Measurements from ENCODE around the gene RNF149. TPM values are rescaled to one million over a fixed set of nuclear protein-coding genes. Genes with fewer than 3 reads are reported as not detected.

Gene RNF149
- total and polyA plus RNA-seq, 2 donors (not counting 3 experiments of a cell fraction or from before 2014, with no cell fraction given), result 31.3 to 66.6 TPM

DNA sequence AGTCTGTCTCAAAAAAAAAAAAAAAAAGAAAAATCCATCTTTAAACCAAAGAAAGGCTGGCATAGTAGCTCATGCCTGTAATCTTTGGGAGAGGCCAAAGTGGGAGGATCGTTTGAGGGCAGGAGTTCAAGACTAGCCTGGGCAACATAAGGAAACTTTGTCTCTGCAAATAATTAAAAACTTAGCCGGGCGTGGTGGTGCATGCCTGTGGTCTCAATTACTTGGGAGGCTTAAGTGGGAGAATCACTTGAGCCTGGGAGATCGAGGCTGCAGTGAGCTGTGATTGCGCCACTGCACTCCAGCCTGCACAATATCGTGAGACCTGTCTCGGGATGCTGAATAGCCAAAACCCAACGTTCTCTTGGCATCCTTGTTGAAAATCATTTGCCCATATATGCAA lies 49.7 kb downstream of the RNF149 start:
- ChIA-PET CTCF (no interaction called here), POLR2A (no interaction called here)
- H3K27ac ChIP-seq (ENCODE audit: insufficient read depth, low read depth, low read length), result no peak overlapping the region
- intact Hi-C loops (cut with micrococcal nuclease) (no loop called here), dilution Hi-C loops (cut with MboI; ENCODE audit: extremely low pct_ligation_motif_present, low sequenced_read_pairs) (no loop called here)
- no peak for TF ChIP-seq GATA2 (IDR thresholded peaks at IDR 0.05; ENCODE audit: insufficient read depth, insufficient read length, low read depth, low read length)
- FAIRE-seq (no peak), DNase-seq (ENCODE audit: low read depth, low spot score) (no peak)
- H3K9me1 ChIP-seq (replicated peaks; ENCODE audit: control insufficient read depth, extremely low read depth, insufficient read depth, low read length), result no peaks in the 10 kb centered on the region
- no peak overlapping the region for H3K9ac ChIP-seq (replicated peaks; ENCODE audit: extremely low read depth, insufficient read depth, low read length)
- no peaks in the 10 kb centered on the region for H4K20me1 ChIP-seq (replicated peaks; ENCODE audit: control insufficient read depth, extremely low read depth, insufficient read depth, low read length)
- no TSS peak for BruUV-seq (replicated peaks)
- H3K36me3 ChIP-seq (ENCODE audit: control insufficient read depth in 2 of 2, extremely low read depth in 1 of 2, insufficient read depth in 2 of 2, low read length in 2 of 2), result peaks cover 2 to 5% of the 10 kb centered on the region in 2 experiments
- peaks cover 11% of the 10 kb centered on the region for H3K4me1 ChIP-seq (ENCODE audit: control insufficient read depth, extremely low read depth, insufficient read depth, low read length)
- peaks cover 37% of the 10 kb centered on the region for H3K79me2 ChIP-seq (ENCODE audit: control insufficient read depth, insufficient read depth, low read length)
- no peak overlapping the region for H2AFZ ChIP-seq (ENCODE audit: low read depth, low read length)
- no peaks in the 10 kb centered on the region for H3K27me3 ChIP-seq (ENCODE audit: control insufficient read depth in 2 of 2, insufficient read depth in 2 of 2, low read length in 2 of 2)
- H3K4me2 ChIP-seq (ENCODE audit: insufficient read depth, low read length), result no peak overlapping the region
- no peaks in the 10 kb centered on the region for H3K9me3 ChIP-seq (replicated peaks; ENCODE audit: control insufficient read depth, insufficient read depth, low read length)
- H3K4me3 ChIP-seq (replicated peaks in 1 of 3; ENCODE audit: insufficient read depth in 1 of 3, low read depth in 1 of 3, low read length in 3 of 3), result no peak overlapping the region

DNA sequence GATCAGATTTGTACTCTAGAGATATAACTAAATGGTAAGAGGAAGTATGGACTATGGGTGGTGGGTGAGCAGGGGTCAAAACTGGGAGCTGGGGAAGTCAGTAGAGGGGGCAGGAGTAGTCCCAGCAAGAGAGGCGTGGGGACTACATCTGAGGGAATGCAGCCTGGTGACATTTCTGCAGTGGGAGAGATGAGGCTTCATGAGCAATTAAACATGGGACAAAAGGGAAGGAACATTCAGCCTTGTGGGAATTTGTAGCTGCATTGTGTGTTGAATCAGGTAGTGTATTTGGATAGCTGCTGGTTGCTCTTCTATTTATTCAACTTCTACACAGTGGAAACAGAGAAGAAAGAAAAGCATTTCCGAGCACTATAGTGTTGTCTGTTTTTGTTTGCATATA lies 52.2 kb downstream of the RNF149 start:
- H3K9me3 ChIP-seq (replicated peaks; ENCODE audit: control insufficient read depth, insufficient read depth, low read length), result no peaks in the 10 kb centered on the region
- no peak overlapping the region for H3K9ac ChIP-seq (replicated peaks; ENCODE audit: extremely low read depth, insufficient read depth, low read length)
- no peaks in the 10 kb centered on the region for H3K27me3 ChIP-seq (ENCODE audit: control insufficient read depth in 2 of 2, insufficient read depth in 2 of 2, low read length in 2 of 2)
- H3K9me1 ChIP-seq (replicated peaks; ENCODE audit: control insufficient read depth, extremely low read depth, insufficient read depth, low read length), result no peaks in the 10 kb centered on the region
- peaks cover 2 to 3% of the 10 kb centered on the region in 2 experiments for H3K36me3 ChIP-seq (ENCODE audit: control insufficient read depth in 2 of 2, extremely low read depth in 1 of 2, insufficient read depth in 2 of 2, low read length in 2 of 2)
- CTCF ChIA-PET, result no interaction called here
- TF ChIP-seq, protein P1, sequence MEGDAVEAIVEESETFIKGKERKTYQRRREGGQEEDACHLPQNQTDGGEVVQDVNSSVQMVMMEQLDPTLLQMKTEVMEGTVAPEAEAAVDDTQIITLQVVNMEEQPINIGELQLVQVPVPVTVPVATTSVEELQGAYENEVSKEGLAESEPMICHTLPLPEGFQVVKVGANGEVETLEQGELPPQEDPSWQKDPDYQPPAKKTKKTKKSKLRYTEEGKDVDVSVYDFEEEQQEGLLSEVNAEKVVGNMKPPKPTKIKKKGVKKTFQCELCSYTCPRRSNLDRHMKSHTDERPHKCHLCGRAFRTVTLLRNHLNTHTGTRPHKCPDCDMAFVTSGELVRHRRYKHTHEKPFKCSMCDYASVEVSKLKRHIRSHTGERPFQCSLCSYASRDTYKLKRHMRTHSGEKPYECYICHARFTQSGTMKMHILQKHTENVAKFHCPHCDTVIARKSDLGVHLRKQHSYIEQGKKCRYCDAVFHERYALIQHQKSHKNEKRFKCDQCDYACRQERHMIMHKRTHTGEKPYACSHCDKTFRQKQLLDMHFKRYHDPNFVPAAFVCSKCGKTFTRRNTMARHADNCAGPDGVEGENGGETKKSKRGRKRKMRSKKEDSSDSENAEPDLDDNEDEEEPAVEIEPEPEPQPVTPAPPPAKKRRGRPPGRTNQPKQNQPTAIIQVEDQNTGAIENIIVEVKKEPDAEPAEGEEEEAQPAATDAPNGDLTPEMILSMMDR (IDR thresholded peaks at IDR 0.05; ENCODE audit: extremely low read depth in 1 of 2, insufficient read depth in 1 of 2, low read depth in 1 of 2, low read length in 2 of 2), result no peak
- no peaks in the 10 kb centered on the region for H4K20me1 ChIP-seq (replicated peaks; ENCODE audit: control insufficient read depth, extremely low read depth, insufficient read depth, low read length)
- peaks cover 18% of the 10 kb centered on the region for H3K4me1 ChIP-seq (ENCODE audit: control insufficient read depth, extremely low read depth, insufficient read depth, low read length)
- no peak for DNase-seq (ENCODE audit: low read depth, low spot score)
- H3K4me2 ChIP-seq (ENCODE audit: insufficient read depth, low read length), result no peak overlapping the region
- no peak overlapping the region for H3K4me3 ChIP-seq (replicated peaks in 1 of 3; ENCODE audit: insufficient read depth in 1 of 3, low read depth in 1 of 3, low read length in 3 of 3)
- no TSS peak for BruUV-seq (replicated peaks)
- no peak overlapping the region for H3K27ac ChIP-seq (ENCODE audit: insufficient read depth, low read depth, low read length)
- POLR2A ChIA-PET, result no interaction called here
- H3K79me2 ChIP-seq (ENCODE audit: control insufficient read depth, insufficient read depth, low read length), result peaks cover 46% of the 10 kb centered on the region
- intact Hi-C loops (cut with micrococcal nuclease), result no loop called here
- no peak for FAIRE-seq
- dilution Hi-C loops (cut with MboI; ENCODE audit: extremely low pct_ligation_motif_present, low sequenced_read_pairs), result no loop called here
- H2AFZ ChIP-seq (ENCODE audit: low read depth, low read length), result no peak overlapping the region

Data from endothelial cell of umbilical vein (primary cell).